ENCODE results near the gene NCEH1. TPM values are rescaled to one million over a fixed set of nuclear protein-coding genes. Genes with fewer than 3 reads are reported as not detected.

The NCEH1 gene
- total RNA-seq, 2 donors from 2014 or later = 36.1 to 42.2 TPM

GRCh38 chr3:172700256-172700655, 10.6 kb downstream of the NCEH1 start:
- H3K27me3 ChIP-seq = no peaks in the 10 kb centered on the region
- intact Hi-C loops (cut with DNase I) = no loop called here
- H3K4me3 ChIP-seq = no peak overlapping the region
- H3K27ac ChIP-seq = no peak overlapping the region
- no peaks in the 10 kb centered on the region for H3K4me1 ChIP-seq
- H3K36me3 ChIP-seq = no peaks in the 10 kb centered on the region
- TF ChIP-seq CTCF (IDR thresholded peaks at IDR 0.05) = no peak
- DNase-seq = no peak
- H3K9me3 ChIP-seq = no peaks in the 10 kb centered on the region
- no peak overlapping the region for H3K9ac ChIP-seq (ENCODE audit: low read depth in 2 of 2, low read length in 2 of 2)

DNA sequence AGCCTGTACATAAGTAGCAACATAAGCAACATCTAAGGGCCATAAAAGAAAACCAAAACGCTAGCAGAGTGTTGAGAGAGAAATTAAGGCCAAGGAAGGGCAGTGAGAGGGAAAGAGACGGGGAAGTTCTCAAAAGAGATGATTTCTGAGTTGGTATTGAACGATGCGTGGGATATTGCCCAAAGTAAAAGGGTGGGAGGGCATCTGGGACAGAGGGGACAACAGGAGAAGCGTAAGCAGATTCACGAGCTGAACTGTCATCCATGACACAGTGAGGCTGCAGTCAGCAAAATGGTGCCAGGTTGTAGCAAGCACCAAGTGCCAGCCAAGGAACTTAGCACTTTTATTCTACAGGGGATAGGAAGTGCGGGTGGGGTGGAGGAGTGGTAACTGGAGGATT, 11.8 kb downstream of the NCEH1 start:
- H3K4me1 ChIP-seq = no peaks in the 10 kb centered on the region
- H3K9me3 ChIP-seq = no peaks in the 10 kb centered on the region
- TF ChIP-seq CTCF (IDR thresholded peaks at IDR 0.05) = no peak
- no peaks in the 10 kb centered on the region for H3K27me3 ChIP-seq
- H3K27ac ChIP-seq = peak overlapping the region; percentile 66
- H3K4me3 ChIP-seq = no peak overlapping the region
- intact Hi-C loops (cut with DNase I) = no loop called here
- no peak for DNase-seq
- H3K36me3 ChIP-seq = no peaks in the 10 kb centered on the region
- H3K9ac ChIP-seq (ENCODE audit: low read depth in 2 of 2, low read length in 2 of 2) = no peak overlapping the region

- DNase-seq = no peak
- H3K36me3 ChIP-seq = no peaks in the 10 kb centered on the region
- no peak for TF ChIP-seq CTCF (IDR thresholded peaks at IDR 0.05)
- no peak overlapping the region for H3K4me3 ChIP-seq
- H3K27me3 ChIP-seq = no peaks in the 10 kb centered on the region
- H3K9me3 ChIP-seq = no peaks in the 10 kb centered on the region
- intact Hi-C loops (cut with DNase I) = no loop called here
- peak overlapping the region in 1 of 2 donors; percentile 63 for H3K9ac ChIP-seq (ENCODE audit: low read depth in 2 of 2, low read length in 2 of 2)
- no peaks in the 10 kb centered on the region for H3K4me1 ChIP-seq
- H3K27ac ChIP-seq = peak overlapping the region; percentile 66
These were observed 12.2 kb downstream of the NCEH1 start for GRCh38 chr3:172698631-172699030.

- Histone ChIP-seq H3K27me3 (no peaks in the 10 kb centered on the region), H3K9ac (ENCODE audit: low read depth in 2 of 2, low read length in 2 of 2) (no peak overlapping the region), H3K27ac (peak overlapping the region; percentile 66), H3K4me3 (no peak overlapping the region), H3K9me3 (no peaks in the 10 kb centered on the region), H3K36me3 (no peaks in the 10 kb centered on the region), H3K4me1 (no peaks in the 10 kb centered on the region)
- intact Hi-C loops (cut with DNase I) = no loop called here
- TF ChIP-seq CTCF (IDR thresholded peaks at IDR 0.05) = no peak
- DNase-seq = no peak
These were observed 13.3 kb downstream of the NCEH1 start for GRCh38 chr3:172697558-172697957.

- intact Hi-C loops (cut with DNase I) = no loop called here
- no peaks in the 10 kb centered on the region for H3K9me3 ChIP-seq
- TF ChIP-seq CTCF (IDR thresholded peaks at IDR 0.05) = no peak
- no peaks in the 10 kb centered on the region for H3K36me3 ChIP-seq
- no peak overlapping the region for H3K9ac ChIP-seq (ENCODE audit: low read depth in 2 of 2, low read length in 2 of 2)
- H3K27me3 ChIP-seq = no peaks in the 10 kb centered on the region
- no peak overlapping the region for H3K4me3 ChIP-seq
- H3K27ac ChIP-seq = peak overlapping the region; percentile 66
- H3K4me1 ChIP-seq = peaks cover 1% of the 10 kb centered on the region
- DNase-seq = peak; percentile 46
These were observed 14.5 kb downstream of the NCEH1 start for GRCh38 chr3:172696357-172696756.

Measured in colonic mucosa (tissue), 4 donors.